ENCODE data around the gene STAT5A.
A peak's percentile ranks its signal among the peaks of the same experiment; 100 is the strongest.
"Not testable (repeated sequence)": the region's sequence is repeated elsewhere in the genome, so short reads cannot be mapped to it uniquely, and the experiment has no call there.

The STAT5A gene

GRCh38 chr17:42285346-42286050, 2.8 kb upstream of the STAT5A start:
- DNase-seq (ENCODE audit: low spot score) = no peak

GRCh38 chr17:42286411-42287221, 1.7 kb upstream of the STAT5A start:
- DNase-seq (ENCODE audit: low spot score) = no peak

- peak; percentile 43 for DNase-seq (ENCODE audit: low spot score)
Measured at GRCh38 chr17:42287305-42287976, 857 bp upstream of the STAT5A start.

GRCh38 chr17:42288803-42289610, 709 bp downstream of the STAT5A start:
- peak; percentile 48 for DNase-seq (ENCODE audit: low spot score)

GRCh38 chr17:42289611-42290181, 1.4 kb downstream of the STAT5A start:
- DNase-seq (ENCODE audit: low spot score) = no peak

GRCh38 chr17:42290577-42290976, 2.3 kb downstream of the STAT5A start:
- DNase-seq (ENCODE audit: low spot score) = no peak

GRCh38 chr17:42291129-42291528, 2.8 kb downstream of the STAT5A start:
- no peak for DNase-seq (ENCODE audit: low spot score)

- DNase-seq (ENCODE audit: low spot score) = no peak
Measured at GRCh38 chr17:42294469-42295398, 6.4 kb downstream of the STAT5A start.

- no peak for DNase-seq (ENCODE audit: low spot score)
Measured at GRCh38 chr17:42296012-42296411, 7.7 kb downstream of the STAT5A start.

- not testable (repeated sequence) for DNase-seq (ENCODE audit: low spot score)
Measured at GRCh38 chr17:42297775-42298174, 9.5 kb downstream of the STAT5A start.

- not testable (repeated sequence) for DNase-seq (ENCODE audit: low spot score)
Measured at GRCh38 chr17:42299361-42299760, 11.1 kb downstream of the STAT5A start.

GRCh38 chr17:42299913-42300312, 11.6 kb downstream of the STAT5A start:
- DNase-seq (ENCODE audit: low spot score) = not testable (repeated sequence)

GRCh38 chr17:42301022-42301421, 12.7 kb downstream of the STAT5A start:
- no peak for DNase-seq (ENCODE audit: low spot score)

GRCh38 chr17:42303694-42304093, 15.4 kb downstream of the STAT5A start:
- no peak for DNase-seq (ENCODE audit: low spot score)

GRCh38 chr17:42304187-42305030, 16.1 kb downstream of the STAT5A start:
- no peak for DNase-seq (ENCODE audit: low spot score)

- DNase-seq (ENCODE audit: low spot score) = not testable (repeated sequence)
Measured at GRCh38 chr17:42305031-42305330, 16.7 kb downstream of the STAT5A start.

- no peak for DNase-seq (ENCODE audit: low spot score)
Measured at GRCh38 chr17:42305543-42306384, 17.5 kb downstream of the STAT5A start.

- no peak for DNase-seq (ENCODE audit: low spot score)
Measured at GRCh38 chr17:42306385-42306667, 18.0 kb downstream of the STAT5A start.

- no peak for DNase-seq (ENCODE audit: low spot score)
Measured at GRCh38 chr17:42307362-42307927, 19.1 kb downstream of the STAT5A start.

Data from CD4-positive, alpha-beta T cell treated with Interleukin-15 for 4 hours (primary cell).